ENCODE data around the gene FEM1C.

Gene FEM1C, protein sequence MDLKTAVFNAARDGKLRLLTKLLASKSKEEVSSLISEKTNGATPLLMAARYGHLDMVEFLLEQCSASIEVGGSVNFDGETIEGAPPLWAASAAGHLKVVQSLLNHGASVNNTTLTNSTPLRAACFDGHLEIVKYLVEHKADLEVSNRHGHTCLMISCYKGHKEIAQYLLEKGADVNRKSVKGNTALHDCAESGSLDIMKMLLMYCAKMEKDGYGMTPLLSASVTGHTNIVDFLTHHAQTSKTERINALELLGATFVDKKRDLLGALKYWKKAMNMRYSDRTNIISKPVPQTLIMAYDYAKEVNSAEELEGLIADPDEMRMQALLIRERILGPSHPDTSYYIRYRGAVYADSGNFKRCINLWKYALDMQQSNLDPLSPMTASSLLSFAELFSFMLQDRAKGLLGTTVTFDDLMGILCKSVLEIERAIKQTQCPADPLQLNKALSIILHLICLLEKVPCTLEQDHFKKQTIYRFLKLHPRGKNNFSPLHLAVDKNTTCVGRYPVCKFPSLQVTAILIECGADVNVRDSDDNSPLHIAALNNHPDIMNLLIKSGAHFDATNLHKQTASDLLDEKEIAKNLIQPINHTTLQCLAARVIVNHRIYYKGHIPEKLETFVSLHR

DNA sequence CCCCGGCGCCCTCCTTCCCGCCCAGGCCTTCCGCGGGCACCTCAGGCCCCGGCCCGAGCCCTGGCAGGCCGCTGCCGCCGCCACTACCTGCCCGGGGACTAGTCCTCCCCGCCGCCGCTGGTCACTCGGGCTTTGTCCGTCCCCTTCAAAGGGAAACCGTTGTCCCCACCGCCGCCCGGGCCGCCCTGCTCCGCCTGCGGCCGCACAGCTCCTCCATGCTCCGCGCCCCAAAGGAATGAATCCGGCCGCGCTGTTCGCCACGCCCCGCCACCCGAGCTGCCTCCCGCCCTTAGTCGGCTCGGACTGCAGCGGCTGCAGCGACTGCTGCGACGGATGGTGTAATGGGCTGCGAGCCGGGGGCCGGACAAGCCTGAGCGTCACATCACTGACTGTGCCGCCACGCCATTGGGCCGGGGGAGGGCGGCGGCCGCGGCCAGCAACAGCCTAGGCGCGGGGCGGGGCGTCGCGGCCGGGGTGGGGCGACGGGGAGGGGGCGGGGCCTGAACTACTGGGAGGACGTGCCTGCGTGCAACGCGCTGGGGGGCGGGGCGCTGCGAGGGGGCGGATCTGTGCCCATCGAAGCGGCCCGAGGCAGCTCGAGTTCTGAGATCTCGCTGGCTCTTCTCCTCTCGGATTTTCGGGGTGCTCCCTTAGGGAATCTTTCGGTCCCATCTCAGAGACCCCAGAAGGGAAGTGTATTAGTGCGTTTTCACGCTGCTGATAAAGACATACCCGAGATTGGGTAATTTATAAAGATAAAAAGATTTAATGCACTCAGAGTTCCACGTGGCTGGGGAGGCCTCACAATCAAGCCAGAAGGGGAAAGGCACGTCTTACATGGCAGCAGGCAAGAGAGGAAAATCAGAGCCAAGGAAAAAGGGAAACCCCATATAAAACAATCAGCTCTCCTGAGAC, at the start of gene FEM1C:
Gene FEM1C, minus strand, starts transcription at position 340 of the 915 bp plus-strand sequence. CDS start 1,282 bp downstream, outside the sequence.
- DNase-seq, result peak; percentile 90 to 91

DNA sequence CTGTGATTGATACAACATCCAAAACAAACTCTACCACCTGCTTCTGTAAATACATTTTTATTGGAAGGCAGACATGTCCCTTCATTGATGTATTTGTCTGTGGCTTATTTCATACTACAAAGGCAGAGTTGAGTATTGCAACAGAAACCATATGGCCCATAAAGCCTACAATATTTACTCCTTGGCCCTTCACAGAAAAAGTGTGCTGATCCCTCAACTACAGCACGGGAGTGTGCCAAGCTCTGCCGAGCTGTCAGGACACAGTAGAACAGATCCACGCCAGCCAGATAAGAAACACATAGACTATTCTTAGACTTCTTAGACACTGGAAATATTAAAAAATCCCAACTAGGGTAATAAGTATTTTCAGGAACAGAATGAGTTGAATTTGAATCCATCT, 44.5 kb upstream of the FEM1C start:
- no peak for DNase-seq

- no peak for DNase-seq
These were observed 44.1 kb upstream of the FEM1C start for GRCh38 chr5:115588640-115589039.

- peak; percentile 44 to 73 for DNase-seq
These were observed 42.1 kb upstream of the FEM1C start for GRCh38 chr5:115586525-115587146.

GRCh38 chr5:115585265-115585664, 40.7 kb upstream of the FEM1C start:
- DNase-seq, result no peak

GRCh38 chr5:115584501-115584900, 39.9 kb upstream of the FEM1C start:
- DNase-seq, result no peak

GRCh38 chr5:115583474-115583873, 38.9 kb upstream of the FEM1C start:
- DNase-seq, result no peak

DNA sequence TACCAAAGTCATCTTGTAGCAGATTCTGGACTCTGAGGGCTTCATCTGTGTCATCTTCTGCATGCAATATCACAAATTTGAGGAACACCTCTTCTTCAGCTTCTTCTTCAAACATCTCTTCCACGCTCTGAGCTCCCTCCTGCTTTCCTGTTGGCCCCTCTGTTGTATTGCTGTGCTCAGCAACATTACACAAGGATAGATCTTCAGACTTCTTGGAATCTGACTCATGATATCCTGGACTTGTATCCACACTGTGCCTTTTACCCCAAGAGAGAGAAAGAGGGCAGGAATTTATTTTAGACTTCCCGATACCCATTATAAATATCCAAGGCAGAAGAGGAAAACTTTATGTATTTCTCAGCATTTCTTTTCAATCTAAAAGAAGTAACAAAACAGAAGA, 36.4 kb upstream of the FEM1C start:
- no peak for DNase-seq

DNA sequence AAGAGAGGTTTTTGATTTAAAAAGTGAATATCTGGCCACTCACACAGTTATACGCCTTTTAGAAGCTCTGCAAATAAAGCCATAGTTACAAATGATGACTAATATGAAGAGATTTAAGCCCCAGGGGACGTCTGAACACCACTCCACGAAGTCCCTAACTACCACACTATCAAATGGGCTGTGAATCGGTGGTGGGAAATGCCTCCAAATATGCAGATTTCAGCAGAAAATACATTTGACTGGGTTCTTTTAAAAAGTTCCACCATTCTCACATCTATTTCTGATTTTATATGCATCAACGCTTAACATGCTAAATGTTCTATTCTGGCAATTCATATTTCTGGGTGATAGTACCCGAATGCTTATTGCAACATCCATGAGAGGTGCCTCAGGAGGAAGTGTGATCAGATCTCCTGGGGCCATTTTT, 35.2 kb upstream of the FEM1C start:
- no peak for DNase-seq

DNA sequence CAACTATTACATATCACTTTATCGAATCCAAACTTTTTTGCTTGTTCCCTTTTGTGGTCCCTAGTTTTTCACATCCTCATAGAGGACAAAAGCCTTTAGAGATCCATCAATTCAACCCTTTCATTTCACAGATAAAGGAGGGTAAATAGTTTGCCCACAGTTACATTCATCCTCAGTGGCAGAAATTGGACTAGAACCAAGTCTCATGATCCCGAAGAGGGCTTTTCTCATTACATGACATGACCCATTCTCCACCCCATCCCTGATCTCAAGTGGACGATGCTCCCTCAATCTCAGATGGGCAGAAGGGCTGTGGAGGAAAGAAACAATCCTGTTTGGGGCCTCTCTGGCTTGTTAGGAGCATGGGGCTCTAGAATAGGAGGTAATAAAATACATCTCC, 34.6 kb upstream of the FEM1C start:
- DNase-seq, result no peak

DNA sequence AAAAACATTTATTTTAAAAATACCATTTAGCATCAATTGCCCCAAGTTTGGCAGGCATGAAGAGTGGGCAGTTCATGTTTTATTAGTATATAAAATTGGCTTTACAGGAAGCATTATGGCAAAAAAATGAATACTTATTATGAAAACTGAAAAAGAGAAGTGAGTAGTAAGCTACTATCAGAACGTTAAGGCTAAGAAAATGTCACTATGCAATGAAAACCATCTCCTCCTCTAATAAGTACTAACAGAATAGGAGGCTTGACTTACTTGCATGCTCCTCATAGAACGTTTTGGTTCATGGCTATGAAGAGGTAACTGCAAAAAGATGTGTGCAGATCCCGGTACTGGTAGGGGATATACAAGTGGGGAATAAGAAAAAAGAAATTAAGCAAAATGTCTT, 34.1 kb upstream of the FEM1C start:
- no peak for DNase-seq

DNA sequence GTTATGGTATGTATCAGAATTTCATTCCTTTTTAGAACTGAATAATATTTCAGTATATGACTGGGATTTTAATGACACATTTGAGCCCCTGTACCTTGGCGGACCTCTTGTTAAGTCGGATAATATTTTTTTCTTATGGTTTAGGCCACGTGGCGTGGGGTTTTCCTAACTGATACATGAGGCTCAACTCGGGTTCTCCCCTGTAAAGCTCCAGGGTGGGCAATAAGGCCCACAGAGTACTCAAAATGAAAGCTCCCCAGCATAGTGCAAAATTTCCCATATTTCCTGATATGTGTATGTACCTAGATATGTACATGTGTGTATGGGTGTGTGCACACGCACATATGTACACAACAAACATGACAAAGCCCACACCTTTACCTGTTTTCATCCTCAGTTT, 33.2 kb upstream of the FEM1C start:
- no peak for DNase-seq

DNA sequence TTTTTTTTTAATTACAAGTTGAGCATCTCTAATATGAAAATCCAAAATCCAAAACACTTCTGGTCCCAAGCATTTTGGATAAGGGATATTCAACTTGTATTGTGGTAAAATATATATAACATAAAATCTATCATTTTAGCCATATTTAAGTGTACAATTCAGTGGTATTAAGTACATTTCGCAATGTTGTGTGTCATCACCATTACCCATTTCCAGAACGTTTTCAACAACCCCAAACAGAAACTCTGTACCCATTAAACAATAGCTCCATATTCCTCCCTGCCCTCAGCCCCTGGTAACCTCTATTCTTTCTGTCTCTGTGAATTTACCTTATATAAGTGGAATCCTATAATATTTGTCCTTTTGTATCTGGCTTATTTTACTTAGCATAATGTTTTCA, 32.8 kb upstream of the FEM1C start:
- no peak for DNase-seq

GRCh38 chr5:115575167-115576070, 30.8 kb upstream of the FEM1C start:
- DNase-seq, result no peak

- no peak for DNase-seq
These were observed 28.6 kb upstream of the FEM1C start for GRCh38 chr5:115573133-115573532.

DNA sequence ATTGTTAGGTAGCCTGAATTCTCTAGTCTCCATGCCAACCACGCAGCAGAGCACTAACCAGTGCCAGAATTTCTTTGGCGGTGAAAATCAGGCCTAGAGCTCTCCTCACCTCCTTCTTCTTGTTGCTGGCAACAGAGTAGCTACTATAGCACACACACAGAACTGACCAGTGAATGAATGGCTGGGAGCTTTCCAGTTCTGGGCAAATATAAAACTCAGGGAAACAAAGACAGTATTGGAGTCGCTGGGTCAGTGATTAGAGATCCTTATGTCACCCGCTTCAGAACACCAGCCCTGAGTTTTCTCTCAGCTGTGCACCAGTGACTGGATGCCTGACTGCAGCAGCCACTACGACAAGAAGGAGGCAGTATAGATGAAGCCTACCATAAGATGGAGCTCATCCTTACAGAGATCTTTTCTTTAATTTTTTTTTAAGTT, 26.9 kb upstream of the FEM1C start:
- no peak for DNase-seq

DNA sequence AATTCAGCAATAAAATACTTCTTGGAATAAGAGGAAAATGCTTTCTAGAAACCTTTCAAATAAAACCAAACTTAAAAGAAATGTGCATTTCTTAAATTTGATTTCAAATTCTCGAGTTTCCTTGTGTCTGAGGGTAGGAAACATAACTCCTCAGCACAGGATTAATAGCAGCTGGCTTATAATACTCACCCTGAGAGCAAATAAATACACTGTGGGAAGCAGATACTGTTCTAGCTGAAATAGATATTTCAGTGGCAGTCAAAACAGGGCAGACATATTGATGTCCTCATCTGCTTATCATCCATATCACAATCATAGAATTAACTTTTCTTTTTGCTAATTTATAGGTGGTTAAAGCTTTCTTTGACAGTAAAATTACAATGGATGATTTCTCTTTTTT, 24.1 kb upstream of the FEM1C start:
- no peak for DNase-seq

GRCh38 chr5:115565233-115565632, 20.7 kb upstream of the FEM1C start:
- DNase-seq, result no peak

- no peak for DNase-seq
These were observed 16.6 kb upstream of the FEM1C start for GRCh38 chr5:115561176-115561575.

DNA sequence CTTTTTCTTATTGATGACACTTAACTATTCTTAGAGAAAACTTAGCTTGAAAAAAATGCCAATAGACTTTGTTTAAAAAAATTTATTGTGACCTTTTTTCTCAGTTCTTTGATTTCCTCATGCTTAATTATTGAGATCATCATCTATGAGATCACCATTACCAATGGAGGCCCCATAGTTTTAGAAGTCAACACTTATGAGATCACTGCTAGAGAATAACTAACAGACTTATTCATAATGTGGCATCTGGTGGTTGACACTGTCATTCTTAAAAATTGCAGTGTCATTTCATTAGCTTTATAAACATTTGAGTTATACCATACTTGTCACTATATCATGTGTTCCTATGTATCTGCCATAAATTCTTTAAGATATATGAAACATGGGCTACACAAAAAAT, 14.9 kb upstream of the FEM1C start:
- DNase-seq, result no peak

DNA sequence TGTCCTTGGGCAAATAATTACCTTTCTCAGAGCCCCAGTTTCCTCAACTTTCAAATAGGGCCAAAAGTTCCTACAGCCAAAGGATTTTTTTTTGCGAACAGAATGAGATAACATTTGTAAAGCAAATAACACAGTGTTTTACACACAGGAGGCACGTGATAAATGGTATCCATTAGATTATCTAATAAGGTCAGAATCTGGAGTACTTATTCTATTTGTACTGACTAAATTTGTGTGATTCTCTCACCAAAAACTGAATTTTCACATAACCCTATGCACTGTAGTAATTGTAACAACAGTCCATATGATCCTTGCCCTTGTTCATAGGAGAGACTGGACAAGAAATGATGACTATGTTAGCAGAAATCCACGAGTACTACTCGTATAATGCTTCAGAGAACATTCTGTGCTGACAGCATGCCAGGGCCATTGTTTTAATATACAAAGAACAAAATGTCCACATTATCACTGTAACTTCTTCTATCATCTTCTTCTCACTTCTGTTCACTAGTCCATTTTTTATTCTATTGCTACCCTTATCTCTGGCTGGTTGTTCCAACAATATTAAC, 13.9 kb upstream of the FEM1C start:
- no peak for DNase-seq
